GM18498 (cell line): Measurements from ENCODE around the gene EHF.

ENCODE experiments used
- ATAC-seq: cut with Tn5 transposase; IDR thresholded peaks from one replicate; pipeline ENCODE4 v1.9.1; 2021; ENCODE audit warnings: mild to moderate bottlenecking, moderate library complexity; ENCODE audit not compliant: unreplicated experiment

The EHF gene

DNA sequence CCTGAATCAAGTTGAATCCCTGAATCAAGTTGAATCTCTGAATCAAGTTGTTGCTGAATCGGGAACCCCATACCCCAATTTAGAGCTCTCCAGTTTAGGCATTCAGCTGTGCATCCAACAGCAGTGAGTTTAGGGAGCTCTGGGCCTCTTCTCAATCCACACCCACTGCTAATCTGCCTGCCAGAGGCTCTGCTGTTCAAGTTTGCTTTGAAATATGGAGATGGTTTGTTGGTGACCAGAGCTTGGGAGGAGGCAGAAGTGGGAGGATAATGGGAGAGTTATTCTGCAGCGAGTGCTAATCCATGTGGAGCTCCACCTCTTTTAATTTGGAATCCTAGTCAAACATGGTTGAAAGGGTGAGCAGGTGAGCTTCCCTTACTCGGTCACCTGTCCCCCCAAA, 22.4 kb downstream of the EHF start:
- no peak for ATAC-seq

DNA sequence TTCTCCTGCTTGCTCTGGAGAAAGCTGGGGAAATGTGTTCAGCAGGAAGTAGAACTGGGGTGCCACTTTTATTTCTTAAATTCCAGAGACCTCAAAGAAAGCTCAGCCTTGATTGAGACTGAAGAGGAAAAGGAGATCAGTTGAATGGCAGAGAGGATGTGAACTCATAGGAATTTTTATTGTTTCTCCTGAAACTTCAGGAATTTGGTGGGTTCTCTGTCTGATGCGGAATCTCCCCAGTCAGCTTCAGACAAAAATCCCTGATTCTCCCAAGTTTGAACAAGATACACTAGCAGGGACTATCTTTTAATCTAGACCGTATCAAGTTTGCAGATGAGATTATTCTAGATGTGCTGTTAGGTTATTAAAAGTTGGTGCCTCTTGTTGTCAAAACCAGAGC, 23.0 kb downstream of the EHF start:
- no peak for ATAC-seq

DNA sequence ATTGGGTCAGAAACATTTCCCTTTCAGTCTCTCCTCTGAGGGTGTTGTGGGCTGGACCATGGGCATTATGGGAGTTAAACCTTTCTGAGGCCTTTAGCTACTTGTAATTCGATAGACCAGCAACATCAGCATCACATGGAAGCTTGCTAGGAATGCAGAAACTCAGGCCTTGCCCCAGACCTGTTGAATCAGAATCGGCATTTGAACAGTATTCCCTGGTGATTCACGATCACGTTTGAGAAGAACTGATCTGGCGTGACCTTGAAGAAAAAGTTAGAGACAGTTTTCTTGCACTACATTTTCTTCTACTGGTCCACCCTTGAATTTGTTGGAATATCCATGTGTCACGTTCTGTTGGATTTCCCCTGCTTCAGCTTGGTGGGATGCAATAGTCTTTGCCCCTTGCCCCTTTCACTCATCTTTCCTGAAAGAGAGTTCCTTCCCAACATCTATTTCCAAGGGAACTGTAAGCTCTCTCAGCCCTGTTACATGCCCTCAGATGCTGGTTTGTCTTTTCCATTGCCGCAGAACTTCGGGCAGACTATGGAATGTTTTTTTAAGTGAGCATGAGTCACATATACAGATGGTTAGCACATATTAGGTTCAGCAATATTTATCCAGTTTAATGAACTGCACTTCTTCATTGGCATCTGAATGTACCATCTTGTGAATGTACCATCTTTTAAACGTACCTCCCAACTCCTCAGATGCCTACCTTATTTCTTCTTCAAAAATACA, 23.9 kb downstream of the EHF start:
- ATAC-seq: no peak

DNA sequence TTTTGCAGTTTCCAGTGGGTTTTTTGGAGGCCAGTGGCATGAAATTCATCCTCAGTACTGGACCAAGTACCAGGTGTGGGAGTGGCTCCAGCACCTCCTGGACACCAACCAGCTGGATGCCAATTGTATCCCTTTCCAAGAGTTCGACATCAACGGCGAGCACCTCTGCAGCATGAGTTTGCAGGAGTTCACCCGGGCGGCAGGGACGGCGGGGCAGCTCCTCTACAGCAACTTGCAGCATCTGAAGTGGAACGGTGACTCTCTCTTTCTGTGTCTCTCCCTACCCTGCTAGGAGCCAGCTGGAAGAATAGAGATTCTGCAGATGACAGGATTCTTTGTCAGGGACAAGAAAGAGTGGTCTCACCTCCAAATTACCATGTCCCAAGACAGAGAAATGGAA, 25.5 kb downstream of the EHF start:
- no peak for ATAC-seq

DNA sequence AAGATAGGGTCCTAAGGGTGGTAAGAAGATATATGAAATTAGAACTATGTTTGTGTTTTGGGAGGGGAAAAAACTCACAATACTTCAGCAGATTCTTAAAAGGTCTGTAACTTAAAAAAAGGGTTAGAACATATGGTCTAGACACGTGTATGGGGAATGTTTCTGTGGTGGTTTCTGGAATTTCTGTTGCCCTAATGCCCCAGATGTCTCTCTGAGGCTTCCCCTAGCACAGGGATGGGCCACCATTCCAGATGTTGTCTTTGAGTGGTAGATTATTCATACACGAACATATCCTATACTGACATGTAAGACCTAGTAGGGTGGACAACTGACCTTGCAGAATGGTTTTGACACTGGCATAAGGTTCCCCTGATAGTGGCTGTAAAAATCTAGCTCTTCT, 26.2 kb downstream of the EHF start:
- ATAC-seq: no peak

DNA sequence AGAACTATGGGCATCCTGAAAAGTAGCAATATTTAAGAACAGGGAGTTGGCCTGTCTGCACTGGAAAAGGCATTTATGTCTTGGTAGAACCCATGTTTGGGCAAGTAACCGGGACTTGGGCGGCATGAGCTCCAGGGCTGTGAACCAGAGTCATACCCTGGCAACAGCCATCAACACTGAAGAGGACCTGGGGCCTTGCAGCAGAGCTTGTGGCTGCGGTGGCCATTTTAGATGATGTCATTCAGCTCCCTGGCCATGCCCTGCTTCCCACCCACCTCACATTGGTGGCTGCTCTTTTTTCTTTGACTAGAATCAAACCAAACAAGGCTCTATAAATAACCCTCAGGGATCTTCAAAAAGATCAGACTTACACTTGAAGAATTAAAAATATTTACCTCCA, 26.6 kb downstream of the EHF start:
- no peak for ATAC-seq

DNA sequence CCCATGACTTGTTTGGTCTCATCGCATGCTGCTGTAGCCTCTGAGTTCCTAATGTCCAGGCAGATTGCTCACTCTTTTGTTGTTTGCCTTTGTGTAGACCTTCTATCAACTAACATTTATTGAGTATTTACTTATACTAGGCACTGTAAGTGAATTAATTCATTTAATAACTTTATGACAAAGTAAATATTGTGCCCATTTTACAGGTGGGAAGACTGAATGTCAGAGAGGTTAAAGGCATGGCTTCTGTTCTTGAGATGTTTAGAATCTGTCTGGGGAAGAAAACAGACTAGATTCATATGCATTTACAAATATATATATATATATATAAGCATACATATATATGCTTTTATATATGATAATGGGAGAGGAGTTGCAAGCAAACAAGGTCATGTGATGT, 27.1 kb downstream of the EHF start:
- no peak for ATAC-seq

DNA sequence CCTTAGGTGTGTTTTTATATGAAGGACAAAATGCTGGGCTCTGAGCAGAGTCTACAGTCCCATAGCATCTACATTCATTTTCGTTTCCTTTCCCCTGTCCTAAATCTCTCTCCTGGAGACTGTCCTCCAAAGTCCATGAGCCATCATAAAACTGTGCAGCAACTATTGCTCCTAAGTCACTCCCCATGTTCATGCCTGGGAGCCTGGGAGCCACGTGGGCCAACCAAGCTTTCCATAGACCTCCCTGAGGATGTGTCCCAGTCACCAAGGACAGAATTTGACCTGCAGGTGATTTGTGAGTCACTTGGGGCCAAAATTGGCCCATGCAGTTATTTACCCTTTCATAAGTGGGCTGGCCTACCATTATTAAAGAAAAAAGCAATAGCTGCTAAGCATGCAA, 28.7 kb downstream of the EHF start:
- ATAC-seq: no peak

DNA sequence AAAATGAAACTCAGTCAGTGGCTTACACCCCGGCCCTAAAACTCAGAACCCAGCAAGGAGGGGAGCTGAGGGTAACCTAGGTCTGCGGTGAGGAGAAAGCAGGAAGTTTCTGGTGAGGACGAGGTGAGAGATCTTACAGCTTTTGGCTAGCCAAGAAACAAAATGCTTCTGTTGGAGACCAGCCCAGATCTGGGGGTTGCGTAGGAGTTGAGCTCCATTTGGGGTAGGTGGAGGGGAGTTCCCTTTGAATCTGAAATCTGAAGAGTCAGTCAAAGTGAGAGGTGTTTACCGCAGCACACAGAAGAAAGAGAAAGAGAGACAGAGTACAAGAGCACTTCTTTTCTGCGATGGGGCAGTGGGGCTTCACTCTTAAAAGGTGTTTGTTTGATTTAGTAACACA, 29.6 kb downstream of the EHF start:
- peak; percentile 94 for ATAC-seq

DNA sequence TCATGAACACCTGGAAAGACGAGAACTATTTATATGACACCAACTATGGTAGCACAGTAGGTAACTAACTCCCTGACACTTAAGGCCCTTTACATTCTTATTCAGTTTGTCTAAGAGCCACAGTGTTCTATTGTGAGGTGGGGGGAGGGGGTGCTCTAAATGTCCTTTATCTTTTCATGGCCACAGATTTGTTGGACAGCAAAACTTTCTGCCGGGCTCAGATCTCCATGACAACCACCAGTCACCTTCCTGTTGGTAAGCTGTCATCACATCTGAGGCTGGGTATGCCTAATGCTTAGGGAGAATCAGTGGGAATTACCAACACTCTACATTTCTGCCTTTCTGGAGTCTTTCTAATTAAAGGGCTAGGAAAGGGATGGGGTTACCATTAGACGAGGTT, 30.7 kb downstream of the EHF start:
- no peak for ATAC-seq

DNA sequence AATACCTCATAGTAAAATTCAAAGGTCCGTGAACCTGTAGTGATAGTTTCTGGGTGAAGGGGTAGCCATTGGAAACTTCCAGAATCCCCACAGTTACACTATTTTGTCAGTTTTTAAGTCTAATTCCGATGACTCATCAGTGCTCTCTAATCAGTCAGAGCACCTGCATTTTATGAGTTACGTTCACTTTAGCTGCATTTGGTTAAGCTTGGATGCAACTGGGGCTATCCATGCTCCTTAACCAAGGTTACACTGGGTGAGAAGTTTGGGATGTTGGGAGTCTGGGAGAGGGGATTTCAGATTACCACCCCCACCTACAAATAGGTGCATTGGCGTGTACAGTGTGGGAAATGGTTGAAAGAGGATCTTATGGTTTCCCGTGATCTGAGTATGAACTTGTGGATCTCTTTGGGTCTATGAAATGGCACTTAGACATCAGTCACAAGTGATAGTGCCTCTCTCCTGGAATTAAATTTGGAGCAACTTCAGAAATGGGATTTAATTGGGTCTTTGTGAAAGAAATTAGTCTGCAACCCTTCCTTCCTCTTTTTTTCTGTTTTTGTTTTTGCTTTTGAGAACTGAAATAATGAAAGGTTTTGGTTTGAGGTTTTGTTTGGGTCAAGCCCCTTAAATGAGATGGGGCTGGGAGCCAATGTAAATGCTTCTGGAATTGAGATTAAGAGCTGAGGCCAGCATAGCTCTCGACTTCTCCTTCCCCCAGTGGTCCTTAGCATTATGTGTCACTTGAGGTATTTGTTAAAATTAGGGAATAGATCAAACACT, 31.5 kb downstream of the EHF start:
- ATAC-seq: no peak

DNA sequence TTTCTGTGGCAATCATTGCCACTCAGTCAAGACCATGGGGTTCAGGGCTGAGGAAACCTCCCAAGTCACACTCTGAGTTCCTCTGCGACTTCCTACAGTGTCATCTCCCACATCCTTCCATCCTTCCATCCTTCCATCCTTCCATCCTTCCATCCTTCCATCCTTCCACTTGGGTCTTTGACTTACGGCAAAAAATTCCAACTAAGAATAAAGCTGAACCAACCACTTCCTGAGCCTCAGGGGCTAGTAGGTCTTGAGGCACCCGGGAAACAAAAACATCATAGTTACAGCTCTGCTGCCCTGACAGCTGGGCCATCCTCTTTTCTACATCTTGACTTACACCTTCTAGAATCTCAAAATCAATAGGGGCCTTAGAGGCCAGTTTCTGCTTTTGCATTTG, 32.1 kb downstream of the EHF start:
- ATAC-seq: no peak

DNA sequence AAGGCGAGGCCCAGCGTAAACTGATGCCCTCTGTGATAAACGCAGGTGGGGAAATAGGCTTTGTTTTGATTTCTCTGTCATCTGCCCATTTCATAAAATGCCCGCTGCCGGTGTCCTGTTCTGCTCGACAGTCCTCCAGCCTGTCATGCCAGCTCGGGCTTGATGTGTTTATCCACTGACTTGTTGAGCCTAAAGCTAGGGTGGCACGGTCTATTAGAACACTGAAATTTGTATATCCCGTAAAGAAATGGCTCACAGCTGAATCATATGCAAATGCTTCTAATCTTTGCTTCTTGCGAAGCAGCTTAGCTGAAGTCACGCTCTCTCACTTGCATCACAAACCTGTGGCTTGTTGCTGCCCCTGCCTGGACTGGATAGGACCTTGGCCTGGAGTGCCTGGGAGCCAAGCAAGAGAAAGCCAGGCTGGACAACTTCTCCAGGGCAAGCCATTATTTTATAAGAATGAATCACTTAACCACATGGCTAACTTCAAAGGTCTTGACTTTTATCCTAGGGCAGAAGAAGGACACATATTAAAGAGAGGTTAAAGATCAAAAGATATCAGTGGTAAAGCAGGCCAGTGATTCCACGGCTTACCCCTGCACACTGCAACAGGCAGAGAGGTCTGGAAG, 33.1 kb downstream of the EHF start:
- no peak for ATAC-seq

DNA sequence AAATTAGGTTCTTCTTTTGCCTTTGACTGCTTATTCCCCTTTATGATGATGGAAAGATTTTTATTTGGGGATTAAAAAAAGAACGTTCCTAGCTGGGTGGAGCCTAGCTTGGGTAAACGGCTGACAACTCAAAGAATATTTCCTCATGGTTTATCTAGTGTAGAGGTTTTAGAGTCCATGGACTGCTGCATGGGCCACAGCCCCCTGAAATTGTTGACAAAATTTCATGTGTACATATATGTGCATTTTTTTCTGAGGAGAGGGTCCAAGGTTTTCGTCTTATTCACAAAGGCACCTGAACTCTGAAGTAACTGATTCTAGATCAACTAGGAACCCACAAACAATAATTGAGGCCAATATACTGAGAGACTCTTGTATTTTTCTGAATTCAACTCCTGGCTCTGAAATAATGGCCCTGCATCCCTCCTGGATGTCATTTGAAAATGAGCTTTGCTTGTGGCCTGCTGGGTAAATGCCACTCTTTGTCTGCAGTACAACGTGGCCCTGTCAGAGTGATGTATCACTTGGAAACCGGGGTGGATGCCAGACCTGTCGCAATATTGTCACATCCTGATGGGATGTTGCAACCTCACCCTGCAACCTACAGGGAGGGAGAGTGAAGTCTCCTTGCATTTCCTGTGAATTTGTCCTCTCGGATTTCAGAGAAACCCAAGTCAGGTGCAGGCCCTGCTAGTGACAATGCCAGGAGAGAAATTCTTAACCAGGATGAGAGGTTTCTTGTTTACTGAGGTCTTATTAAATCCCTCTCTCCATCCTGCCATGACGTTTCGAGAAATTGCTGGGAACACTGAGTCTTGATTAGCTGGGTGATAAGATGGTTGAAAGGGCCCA, 33.8 kb downstream of the EHF start:
- no peak for ATAC-seq

DNA sequence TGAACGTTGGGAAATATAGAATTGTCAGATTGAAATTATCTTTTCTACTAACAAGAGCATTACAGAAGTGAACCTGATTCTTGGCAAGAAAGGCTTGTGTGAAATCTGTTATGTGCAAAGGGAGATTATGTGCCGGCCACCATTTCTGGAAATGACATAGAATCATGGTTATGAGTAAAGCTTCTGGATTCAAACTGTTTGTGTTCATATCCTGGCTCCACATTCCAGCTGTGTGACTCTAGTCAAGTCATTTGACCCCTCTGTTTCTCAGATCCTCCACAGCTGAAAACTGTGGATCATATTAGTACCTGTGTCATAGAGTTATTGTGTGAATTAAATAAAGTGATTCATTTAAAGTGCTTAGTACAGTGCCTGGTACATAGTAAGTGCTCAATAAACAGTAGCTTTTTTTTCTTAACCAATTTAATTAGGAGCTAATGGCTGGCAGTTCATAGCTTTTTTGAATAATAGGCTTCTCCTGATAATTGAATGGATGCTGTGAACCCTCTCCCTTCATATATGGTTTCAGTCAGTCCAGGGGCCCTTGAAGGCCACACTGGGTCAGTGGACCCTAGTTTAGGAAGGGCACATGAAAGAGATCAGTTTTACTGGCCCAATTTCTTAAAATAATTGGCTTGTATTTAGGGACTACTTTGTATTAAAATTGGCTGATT, 34.6 kb downstream of the EHF start:
- ATAC-seq: no peak

DNA sequence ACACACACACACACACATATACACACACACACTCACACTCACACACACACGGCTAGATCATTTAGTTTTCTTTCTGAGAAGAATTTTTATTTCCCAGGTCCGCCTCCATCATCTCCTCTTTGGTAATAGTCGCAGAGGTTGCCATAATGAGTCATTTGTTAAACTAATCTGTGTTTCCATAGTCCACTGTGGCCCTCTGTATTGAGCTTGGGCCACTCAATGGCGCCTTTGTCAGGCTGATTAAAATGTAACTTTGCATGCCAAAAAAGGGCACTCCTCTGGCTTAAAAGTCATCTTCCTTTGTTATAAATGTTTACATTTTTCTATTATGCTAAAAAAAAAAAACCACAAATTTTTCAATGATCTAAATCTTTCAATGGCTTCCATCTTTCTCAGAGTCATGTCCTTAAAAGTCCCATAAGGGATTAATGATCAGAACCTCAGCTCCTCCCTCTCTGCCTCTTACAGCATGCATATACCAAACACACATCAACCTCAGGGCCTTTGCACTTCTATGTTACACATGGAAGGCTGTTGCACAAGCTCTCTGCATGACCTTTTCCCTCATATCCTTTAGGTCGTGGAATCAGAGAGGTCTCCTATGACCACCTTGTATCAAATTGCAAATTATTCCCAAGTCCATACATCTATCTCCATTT, 35.3 kb downstream of the EHF start:
- no peak for ATAC-seq

DNA sequence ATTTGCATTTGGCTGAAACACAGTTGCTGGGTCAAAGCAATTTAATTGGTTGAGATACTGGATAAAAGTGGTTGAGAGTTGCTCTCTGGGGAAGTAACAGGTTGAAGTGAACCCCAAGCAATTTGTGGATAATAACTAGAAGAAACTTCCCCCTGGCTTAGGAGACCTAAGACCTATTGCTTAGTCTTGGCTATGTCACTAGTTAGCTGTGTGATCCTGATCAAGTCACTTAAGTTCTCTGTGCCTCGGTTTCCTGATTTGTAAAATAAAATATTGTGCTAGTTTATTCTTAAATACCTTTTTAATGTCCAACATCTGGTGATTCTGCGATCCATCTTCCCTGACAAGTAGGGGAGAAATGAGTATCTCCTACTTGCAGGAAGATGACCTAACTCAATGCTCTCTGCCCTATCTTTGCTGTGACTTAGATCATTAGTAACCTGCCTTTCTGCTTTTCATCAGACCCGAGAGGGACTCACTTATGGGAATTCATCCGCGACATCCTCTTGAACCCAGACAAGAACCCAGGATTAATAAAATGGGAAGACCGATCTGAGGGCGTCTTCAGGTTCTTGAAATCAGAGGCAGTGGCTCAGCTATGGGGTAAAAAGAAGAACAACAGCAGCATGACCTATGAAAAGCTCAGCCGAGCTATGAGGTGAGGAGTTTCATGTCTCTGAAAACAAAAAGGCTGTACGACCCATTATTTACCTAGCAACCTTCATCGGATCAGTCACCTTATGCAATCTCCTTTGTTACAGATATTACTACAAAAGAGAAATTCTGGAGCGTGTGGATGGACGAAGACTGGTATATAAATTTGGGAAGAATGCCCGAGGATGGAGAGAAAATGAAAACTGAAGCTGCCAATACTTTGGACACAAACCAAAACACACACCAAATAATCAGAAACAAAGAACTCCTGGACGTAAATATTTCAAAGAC, 37.5 kb downstream of the EHF start:
- ATAC-seq: no peak

DNA sequence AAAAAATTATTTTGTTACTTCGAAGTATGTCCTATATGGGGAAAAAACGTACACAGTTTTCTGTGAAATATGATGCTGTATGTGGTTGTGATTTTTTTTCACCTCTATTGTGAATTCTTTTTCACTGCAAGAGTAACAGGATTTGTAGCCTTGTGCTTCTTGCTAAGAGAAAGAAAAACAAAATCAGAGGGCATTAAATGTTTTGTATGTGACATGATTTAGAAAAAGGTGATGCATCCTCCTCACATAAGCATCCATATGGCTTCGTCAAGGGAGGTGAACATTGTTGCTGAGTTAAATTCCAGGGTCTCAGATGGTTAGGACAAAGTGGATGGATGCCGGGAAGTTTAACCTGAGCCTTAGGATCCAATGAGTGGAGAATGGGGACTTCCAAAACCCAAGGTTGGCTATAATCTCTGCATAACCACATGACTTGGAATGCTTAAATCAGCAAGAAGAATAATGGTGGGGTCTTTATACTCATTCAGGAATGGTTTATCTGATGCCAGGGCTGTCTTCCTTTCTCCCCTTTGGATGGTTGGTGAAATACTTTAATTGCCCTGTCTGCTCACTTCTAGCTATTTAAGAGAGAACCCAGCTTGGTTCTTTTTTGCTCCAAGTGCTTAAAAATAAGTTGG, 38.3 kb downstream of the EHF start:
- no peak for ATAC-seq
